ENCODE data around the gene RNASEH2B.

- TF ChIP-seq EZH2 (conservative IDR thresholded peaks at IDR 0.05; ENCODE audit: low read depth, low read length) (no peak), SATB2 (CRISPR knock-in tag; IDR thresholded peaks at IDR 0.05) (no peak), CTCF (CRISPR knock-in tag; IDR thresholded peaks at IDR 0.05) (no peak), MED8 (CRISPR knock-in tag; IDR thresholded peaks at IDR 0.05; ENCODE audit: insufficient replicate concordance) (no peak), FOXP1 (IDR thresholded peaks at IDR 0.05) (no peak), FOXP1 (CRISPR knock-in tag; IDR thresholded peaks at IDR 0.05) (no peak), ZBTB33 (CRISPR knock-in tag; IDR thresholded peaks at IDR 0.05) (no peak), ZBTB8A (CRISPR knock-in tag; IDR thresholded peaks at IDR 0.05; ENCODE audit: borderline replicate concordance, low read depth) (no peak), SMC3 (IDR thresholded peaks at IDR 0.05; ENCODE audit: low read length) (no peak), ZNF570 (CRISPR knock-in tag; IDR thresholded peaks at IDR 0.05; ENCODE audit: borderline replicate concordance) (no peak), POLR2A (IDR thresholded peaks at IDR 0.05; ENCODE audit: insufficient read depth in 1 of 2, low read depth in 2 of 2, low read length in 2 of 2) (no peak), SAFB2 (CRISPR knock-in tag; IDR thresholded peaks at IDR 0.05; ENCODE audit: borderline replicate concordance, low read depth) (no peak), SMAD1 (CRISPR knock-in tag; IDR thresholded peaks at IDR 0.05; ENCODE audit: borderline replicate concordance, low read depth) (no peak)
Measured at GRCh38 chr13:50993371-50993770, 83.8 kb downstream of the RNASEH2B start.
